ENCODE results near the gene WNT11.

WNT11 gene

GRCh38 chr11:76237000-76237649, 30.8 kb upstream of the WNT11 start:
- no peak for DNase-seq (ENCODE audit: low read depth)
- TF ChIP-seq CTCF (IDR thresholded peaks at IDR 0.05; ENCODE audit: low read depth, low read length) (no peak), MAX (IDR thresholded peaks at IDR 0.05; ENCODE audit: low read depth, low read length) (no peak), POLR2A (IDR thresholded peaks at IDR 0.05; ENCODE audit: extremely low read depth, insufficient read length) (no peak), MYC (IDR thresholded peaks at IDR 0.05; ENCODE audit: low read depth, low read length) (no peak)
- H3K4me3 ChIP-seq (ENCODE audit: low read depth, low read length), result no peak overlapping the region

GRCh38 chr11:76236092-76236999, 30.0 kb upstream of the WNT11 start:
- peak; percentile 82 for DNase-seq (ENCODE audit: low read depth)
- H3K4me3 ChIP-seq (ENCODE audit: low read depth, low read length), result peak overlapping the region; percentile 84
- TF ChIP-seq POLR2A (IDR thresholded peaks at IDR 0.05; ENCODE audit: extremely low read depth, insufficient read length) (no peak), CTCF (IDR thresholded peaks at IDR 0.05; ENCODE audit: low read depth, low read length) (no peak), MAX (IDR thresholded peaks at IDR 0.05; ENCODE audit: low read depth, low read length) (no peak; the same call in 1 of the 2 replicates), MYC (IDR thresholded peaks at IDR 0.05; ENCODE audit: low read depth, low read length) (no peak; the same call in 1 of the 2 replicates)

- peak overlapping the region; percentile 84 for H3K4me3 ChIP-seq (ENCODE audit: low read depth, low read length)
- peak; percentile 95 for DNase-seq (ENCODE audit: low read depth)
- TF ChIP-seq POLR2A (IDR thresholded peaks at IDR 0.05; ENCODE audit: extremely low read depth, insufficient read length), result peak; percentile 93
- no peak for TF ChIP-seq CTCF (IDR thresholded peaks at IDR 0.05; ENCODE audit: low read depth, low read length)
- peak; percentile 76 for TF ChIP-seq MAX (IDR thresholded peaks at IDR 0.05; ENCODE audit: low read depth, low read length)
- peak; percentile 93 for TF ChIP-seq MYC (IDR thresholded peaks at IDR 0.05; ENCODE audit: low read depth, low read length)
Observed at GRCh38 chr11:76235233-76236091, 29.2 kb upstream of the WNT11 start.

- peak; percentile 96 for DNase-seq (ENCODE audit: low read depth)
- peak; percentile 96 for TF ChIP-seq POLR2A (IDR thresholded peaks at IDR 0.05; ENCODE audit: extremely low read depth, insufficient read length)
- TF ChIP-seq CTCF (IDR thresholded peaks at IDR 0.05; ENCODE audit: low read depth, low read length), result no peak
- 0 out of 2 replicates have a peak, but pooled peaks have one; percentile 11 for TF ChIP-seq MYC (IDR thresholded peaks at IDR 0.05; ENCODE audit: low read depth, low read length)
- peak; percentile 3 for TF ChIP-seq MAX (IDR thresholded peaks at IDR 0.05; ENCODE audit: low read depth, low read length)
- peak overlapping the region; percentile 84 for H3K4me3 ChIP-seq (ENCODE audit: low read depth, low read length)
Observed at GRCh38 chr11:76234416-76235232, 28.3 kb upstream of the WNT11 start.
